H1 (cell line): Measurements from ENCODE around the gene CTNND2. TPM values are rescaled to one million over a fixed set of nuclear protein-coding genes. Genes with fewer than 3 reads are reported as not detected.

Experiments used
- BACH1 ChIP-seq: IDR thresholded peaks from 2 replicates; pipeline ENCODE4 v1.6.1; 2012; ENCODE audit warnings: low read length, improper control_type of control experiment
- CTBP2 ChIP-seq: IDR thresholded peaks from 2 replicates; pipeline ENCODE4 v1.7.0; 2011; ENCODE audit warnings: borderline replicate concordance, mild to moderate bottlenecking, moderate library complexity, mixed read lengths, low read length; ENCODE audit not compliant: insufficient read depth, insufficient read length
- EZH2 ChIP-seq: fragments of 200-600 bp; sonication (generic); IDR thresholded peaks from 2 replicates; pipeline ENCODE4 v1.7.1; 2012; ENCODE audit warnings: low read depth, mild to moderate bottlenecking, moderate library complexity, low read length, inconsistent platforms; ENCODE audit not compliant: severe bottlenecking
- polyA plus RNA-seq, 7 experiments: library from polyadenylated mRNA; depleted of rRNA in 3 of 7; stranded (reverse) in 5 of 7; unstranded in 2 of 7; fragments of >200 nt in 5 of 7; fragments of 200-250 nt in 2 of 7; gene quantifications; 1 replicate in 5 of 7; 2 replicates in 1 of 7; 4 replicates in 1 of 7; pipeline versions ENCODE4 v1.2.1 to v1.2.3, GENCODE V29; 2011 to 2013; ENCODE audit warnings: missing spikeins in 2 of 7, mixed read lengths in 2 of 7
- total RNA-seq: library from RNA; stranded (reverse); fragmentation: NEBNext Ultra II Directional; extraction: Animal tissue kit (Norgen Biotek cat#: 25700); gene quantifications from 2 replicates; pipeline ENCODE4 v1.2.1, GENCODE V29; 2021
- TF ChIP-seq, protein P1 (sequence below): IDR thresholded peaks from 2 replicates; pipeline ENCODE4 v1.6.1; 2012; ENCODE audit warnings: low read length, inconsistent platforms

Gene CTNND2
- total and polyA plus RNA-seq, 2 of the 8 experiments (the other 6 are each of a cell fraction or from before 2014, with no cell fraction given): 7.4 to 14.2 TPM

DNA sequence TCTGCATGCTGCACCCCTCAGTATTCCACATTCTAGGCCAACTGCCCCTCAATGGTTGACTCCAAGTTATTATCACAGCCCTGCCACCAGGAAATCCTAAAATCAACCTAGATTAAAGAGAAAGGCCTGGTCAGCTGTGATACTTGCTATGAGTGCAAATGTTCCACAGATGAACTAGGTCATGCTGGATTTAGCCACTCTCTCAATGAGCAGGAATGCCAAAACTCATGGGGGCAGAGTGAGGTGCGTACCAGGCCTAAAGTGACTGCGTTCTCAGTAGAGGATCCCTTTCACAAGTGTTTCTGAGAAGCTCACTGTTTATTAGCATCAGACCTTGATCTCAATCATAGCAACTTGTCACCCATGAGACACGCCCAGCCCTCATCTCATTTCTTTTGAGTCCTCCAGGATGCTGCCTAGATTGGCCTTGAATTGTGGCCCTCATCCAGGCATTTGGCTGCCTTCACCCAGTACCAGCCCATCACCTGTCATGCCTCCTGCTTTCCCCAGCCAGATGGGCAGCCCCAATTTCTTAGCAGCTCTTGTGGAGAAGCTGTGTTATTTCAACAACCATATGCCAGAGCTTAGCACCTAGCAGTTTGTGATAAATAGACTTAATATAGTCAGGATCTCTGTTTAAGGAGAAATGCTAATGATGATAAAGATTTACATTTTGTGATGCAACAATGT is 383.9 kb downstream of the CTNND2 start (continued):
- no peak for TF ChIP-seq CTBP2
- TF ChIP-seq BACH1: no peak
- TF ChIP-seq EZH2: no peak
- TF ChIP-seq, protein P1, sequence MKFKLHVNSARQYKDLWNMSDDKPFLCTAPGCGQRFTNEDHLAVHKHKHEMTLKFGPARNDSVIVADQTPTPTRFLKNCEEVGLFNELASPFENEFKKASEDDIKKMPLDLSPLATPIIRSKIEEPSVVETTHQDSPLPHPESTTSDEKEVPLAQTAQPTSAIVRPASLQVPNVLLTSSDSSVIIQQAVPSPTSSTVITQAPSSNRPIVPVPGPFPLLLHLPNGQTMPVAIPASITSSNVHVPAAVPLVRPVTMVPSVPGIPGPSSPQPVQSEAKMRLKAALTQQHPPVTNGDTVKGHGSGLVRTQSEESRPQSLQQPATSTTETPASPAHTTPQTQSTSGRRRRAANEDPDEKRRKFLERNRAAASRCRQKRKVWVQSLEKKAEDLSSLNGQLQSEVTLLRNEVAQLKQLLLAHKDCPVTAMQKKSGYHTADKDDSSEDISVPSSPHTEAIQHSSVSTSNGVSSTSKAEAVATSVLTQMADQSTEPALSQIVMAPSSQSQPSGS: no peak
